Liver (tissue), 9 donors: ENCODE measurements around the gene ITGB6. TPM values are rescaled to one million over a fixed set of nuclear protein-coding genes. Genes with fewer than 3 reads are reported as not detected.

Experiments
- DNase-seq: peaks from one replicate; pipeline ENCODE4 v3.0.0-alpha.2; 2017; ENCODE audit warnings: low spot score
- H3K27ac ChIP-seq, 2 donors: one replicate each; pipeline ENCODE4 v1.7.0; 2013; ENCODE audit warnings: inconsistent platforms in 2 of 2, low read length in 2 of 2, control low read depth in 1 of 2, low read depth in 1 of 2, mild to moderate bottlenecking in 1 of 2
- H3K27me3 ChIP-seq, 4 donors: one replicate each; pipeline versions ENCODE4 v1.6.1 to v1.7.0; 2013; ENCODE audit warnings: low read length in 3 of 4, inconsistent platforms in 1 of 4, mild to moderate bottlenecking in 1 of 4, moderate library complexity in 1 of 4; ENCODE audit not compliant: control insufficient read depth in 4 of 4, insufficient read depth in 4 of 4
- H3K36me3 ChIP-seq, 4 donors: one replicate each; pipeline versions ENCODE4 v1.6.1 to v1.7.0; 2013; ENCODE audit warnings: low read length in 3 of 4, mild to moderate bottlenecking in 3 of 4, low read depth in 1 of 4, moderate library complexity in 1 of 4; ENCODE audit not compliant: control insufficient read depth in 4 of 4, insufficient read depth in 3 of 4
- H3K4me1 ChIP-seq, 4 donors: one replicate each; pipeline versions ENCODE4 v1.6.1 to v1.7.0; 2013; ENCODE audit warnings: low read length in 3 of 4, mild to moderate bottlenecking in 3 of 4, moderate library complexity in 1 of 4; ENCODE audit not compliant: control insufficient read depth in 4 of 4, insufficient read depth in 4 of 4
- H3K4me3 ChIP-seq, 3 donors: one replicate each; pipeline versions ENCODE4 v1.6.1 to v1.7.0; 2013; ENCODE audit warnings: low read length in 3 of 3, control low read depth in 1 of 3, low read depth in 1 of 3, mild to moderate bottlenecking in 1 of 3
- H3K9ac ChIP-seq, 2 donors: one replicate each; pipeline ENCODE4 v1.7.0; 2013; ENCODE audit warnings: low read length in 2 of 2, mild to moderate bottlenecking in 2 of 2, moderate library complexity in 2 of 2, control low read depth in 1 of 2, low read depth in 1 of 2
- H3K9me3 ChIP-seq, 4 donors: one replicate each; pipeline versions ENCODE4 v1.6.1 to v1.7.0; 2013; ENCODE audit warnings: low read length in 3 of 4; ENCODE audit not compliant: control insufficient read depth in 4 of 4
- ATF3 ChIP-seq: IDR thresholded peaks from 2 replicates; pipeline ENCODE4 v1.6.1; 2016; ENCODE audit warnings: antibody characterized with exemption
- CTCF ChIP-seq: fragments of 150-350 bp; IDR thresholded peaks from 2 replicates; pipeline ENCODE4 v1.5.1; 2017; ENCODE audit warnings: improper control_type of control experiment, low read depth, low read length; ENCODE audit not compliant: missing input control
- EGR1 ChIP-seq, 2 donors: IDR thresholded peaks; 2 replicates each; pipeline ENCODE4 v1.6.1; 2016 to 2018; ENCODE audit warnings: antibody characterized with exemption in 2 of 2, low read depth in 2 of 2
- FOXA1 ChIP-seq: IDR thresholded peaks from 2 replicates; pipeline ENCODE4 v1.6.1; 2016; ENCODE audit warnings: antibody characterized with exemption
- FOXA2 ChIP-seq: IDR thresholded peaks from 2 replicates; pipeline ENCODE4 v1.6.1; 2016; ENCODE audit warnings: antibody characterized with exemption
- GABPA ChIP-seq, 2 donors: IDR thresholded peaks in 1 of 2; conservative IDR thresholded peaks in 1 of 2; 2 replicates each; pipeline ENCODE4 v1.6.1; 2016; ENCODE audit warnings: antibody characterized with exemption in 2 of 2, mild to moderate bottlenecking in 1 of 2, moderate library complexity in 1 of 2
- HNF4G ChIP-seq: IDR thresholded peaks from 2 replicates; pipeline ENCODE4 v1.6.1; 2016; ENCODE audit warnings: antibody characterized with exemption
- JUND ChIP-seq, 2 donors: IDR thresholded peaks; 2 replicates each; pipeline ENCODE4 v1.6.1; 2016; ENCODE audit warnings: antibody characterized with exemption in 2 of 2
- MAX ChIP-seq: IDR thresholded peaks from 2 replicates; pipeline ENCODE4 v1.6.1; 2016; ENCODE audit warnings: antibody characterized with exemption
- RAD21 ChIP-seq, 2 donors: IDR thresholded peaks; 2 replicates each; pipeline ENCODE4 v1.6.1; 2016; ENCODE audit warnings: antibody characterized with exemption in 2 of 2, mild to moderate bottlenecking in 2 of 2
- REST ChIP-seq: IDR thresholded peaks from 2 replicates; pipeline ENCODE4 v1.6.1; 2016; ENCODE audit warnings: antibody characterized with exemption, mild to moderate bottlenecking
- SP1 ChIP-seq: IDR thresholded peaks from 2 replicates; pipeline ENCODE4 v1.6.1; 2018; ENCODE audit warnings: antibody characterized with exemption, mild to moderate bottlenecking
- TAF1 ChIP-seq: conservative IDR thresholded peaks from 2 replicates; pipeline ENCODE4 v1.6.1; 2016; ENCODE audit warnings: antibody characterized with exemption, mild to moderate bottlenecking
- ZBTB33 ChIP-seq: IDR thresholded peaks from 2 replicates; pipeline ENCODE4 v1.6.1; 2016; ENCODE audit warnings: antibody characterized with exemption
- whole genome bisulfite sequencing: extraction: QIAGEN DNeasy Blood & Tissue Kit; methylation state at CpG from one replicate; pipeline ENCODE4 v1.1.7; 2013; 5-methylcytosine and 5-hydroxymethylcytosine counted together
- polyA plus RNA-seq, 2 donors: library from polyadenylated mRNA; stranded (reverse) in 1 of 2; unstranded in 1 of 2; fragments of 200-250 nt in 1 of 2; fragments of >200 nt in 1 of 2; fragmentation: Nextera tagmentation in 1 of 2; extraction: Ambion mirVana in 1 of 2; gene quantifications; one replicate each; pipeline versions ENCODE4 v1.2.1 to v1.2.3, GENCODE V29; 2013 to 2015
- total RNA-seq, 2 donors: library from RNA; depleted of rRNA; stranded (reverse); fragments of >200 nt; gene quantifications; one replicate each; pipeline ENCODE4 v1.2.3, GENCODE V29; 2014
- donor health status: healthy.
- donor health status: healthy.
- donor health status: healthy.
- donor health status: healthy.
- donor health status: healthy.

Gene ITGB6
- total and polyA plus RNA-seq, 4 donors = 0.03 to 0.10 (median 0.08) TPM; not detected in 1

- TF ChIP-seq MAX (no peak), GABPA (IDR thresholded peaks at IDR 0.05 in 1 of 2, conservative IDR thresholded peaks at IDR 0.05 in 1 of 2) (no peak)
Observed at GRCh38 chr2:160174322-160174721, 25.8 kb downstream of the ITGB6 start (continued).

GRCh38 chr2:160169988-160170387 lies 30.1 kb downstream of the ITGB6 start:
- Histone ChIP-seq H3K27me3 (no peaks in the 10 kb centered on the region), H3K9ac (no peak overlapping the region), H3K27ac (no peak overlapping the region), H3K4me1 (no peaks in the 10 kb centered on the region), H3K9me3 (no peaks in the 10 kb centered on the region), H3K36me3 (no peaks in the 10 kb centered on the region), H3K4me3 (no peak overlapping the region)
- TF ChIP-seq ATF3 (no peak), JUND (IDR thresholded peaks at IDR 0.05) (no peak), RAD21 (IDR thresholded peaks at IDR 0.05) (no peak), FOXA2 (no peak), TAF1 (no peak), GABPA (IDR thresholded peaks at IDR 0.05 in 1 of 2, conservative IDR thresholded peaks at IDR 0.05 in 1 of 2) (no peak), EGR1 (IDR thresholded peaks at IDR 0.05; ENCODE audit: low read depth in 2 of 2) (no peak), CTCF (no peak), FOXA1 (no peak), ZBTB33 (no peak), MAX (no peak)
- no peak for DNase-seq

- Histone ChIP-seq H3K9me3 (no peaks in the 10 kb centered on the region), H3K9ac (no peak overlapping the region), H3K27me3 (no peaks in the 10 kb centered on the region), H3K27ac (no peak overlapping the region), H3K4me1 (no peaks in the 10 kb centered on the region), H3K36me3 (no peaks in the 10 kb centered on the region), H3K4me3 (no peak overlapping the region)
- no peak for TF ChIP-seq JUND (IDR thresholded peaks at IDR 0.05)
- TF ChIP-seq HNF4G = no peak
- TF ChIP-seq CTCF = no peak
- TF ChIP-seq SP1 = no peak
- TF ChIP-seq RAD21 (IDR thresholded peaks at IDR 0.05) = no peak
- TF ChIP-seq MAX = no peak
- no peak for TF ChIP-seq REST
- no peak for DNase-seq
- WGBS = 73% methylated on average over 3 of the region's 3 CpGs
Observed at GRCh38 chr2:160169471-160169870, 30.6 kb downstream of the ITGB6 start.
